ENCODE measurements around the gene CCIN. TPM values are rescaled to one million over a fixed set of nuclear protein-coding genes. Genes with fewer than 3 reads are reported as not detected.

CCIN gene
- total and polyA plus RNA-seq, 3 donors from 2014 or later: 48.7 to 171 (median 84.8) TPM

- Histone ChIP-seq H3K4me1 (peaks cover 17% of the 10 kb centered on the region), H3K4me3 (no peak overlapping the region), H3K27me3 (no peaks in the 10 kb centered on the region), H3K9me3 (no peaks in the 10 kb centered on the region), H3K36me3 (ENCODE audit: low read depth, missing control alignments) (no peaks in the 10 kb centered on the region), H3K27ac (peak overlapping the region in 1 of 2 donors; percentile 44)
- TF ChIP-seq CTCF (IDR thresholded peaks at IDR 0.05): no peak
- TF ChIP-seq POLR2A (IDR thresholded peaks at IDR 0.05): no peak
- WGBS, 2 donors: 38 to 54% methylated on average over 1 of the region's 1 CpG
- intact Hi-C loops (cut with DNase I; ENCODE audit: low total_unique reads): no loop called here
- DNase-seq: no peak
Measured at GRCh38 chr9:36207546-36208012, 38.4 kb downstream of the CCIN start.

- 79 to 83% methylated on average over 9 to 10 of the region's 10 CpGs for WGBS, 2 donors
- no peak overlapping the region for H3K4me3 ChIP-seq
- peaks cover 17% of the 10 kb centered on the region for H3K4me1 ChIP-seq
- H3K36me3 ChIP-seq (ENCODE audit: low read depth, missing control alignments): no peaks in the 10 kb centered on the region
- intact Hi-C loops (cut with DNase I; ENCODE audit: low total_unique reads): no loop called here
- no peak for DNase-seq
- H3K27ac ChIP-seq: no peak overlapping the region
- H3K27me3 ChIP-seq: no peaks in the 10 kb centered on the region
- TF ChIP-seq POLR2A (IDR thresholded peaks at IDR 0.05) (no peak), CTCF (IDR thresholded peaks at IDR 0.05) (no peak)
- H3K9me3 ChIP-seq: no peaks in the 10 kb centered on the region
Measured at GRCh38 chr9:36208521-36209253, 39.5 kb downstream of the CCIN start.

- Histone ChIP-seq H3K27ac (no peak overlapping the region), H3K27me3 (no peaks in the 10 kb centered on the region), H3K9me3 (no peaks in the 10 kb centered on the region), H3K36me3 (ENCODE audit: low read depth, missing control alignments) (no peaks in the 10 kb centered on the region), H3K4me1 (peaks cover 17% of the 10 kb centered on the region), H3K4me3 (no peak overlapping the region)
- WGBS, 2 donors: 38 to 82% methylated on average over 5 to 8 of the region's 8 CpGs
- DNase-seq: no peak
- intact Hi-C loops (cut with DNase I; ENCODE audit: low total_unique reads): no loop called here
- no peak for TF ChIP-seq POLR2A (IDR thresholded peaks at IDR 0.05)
- TF ChIP-seq CTCF (IDR thresholded peaks at IDR 0.05): no peak
Measured at GRCh38 chr9:36210722-36211121, 41.5 kb downstream of the CCIN start.

- WGBS, 2 donors: 81 to 88% methylated on average over 7 of the region's 7 CpGs
- no peaks in the 10 kb centered on the region for H3K27me3 ChIP-seq
- no peak for DNase-seq
- intact Hi-C loops (cut with DNase I; ENCODE audit: low total_unique reads): no loop called here
- H3K9me3 ChIP-seq: no peaks in the 10 kb centered on the region
- H3K27ac ChIP-seq: no peak overlapping the region
- H3K36me3 ChIP-seq (ENCODE audit: low read depth, missing control alignments): no peaks in the 10 kb centered on the region
- H3K4me3 ChIP-seq: no peak overlapping the region
- peaks cover 17% of the 10 kb centered on the region for H3K4me1 ChIP-seq
- TF ChIP-seq CTCF (IDR thresholded peaks at IDR 0.05) (no peak), POLR2A (IDR thresholded peaks at IDR 0.05) (no peak)
Measured at GRCh38 chr9:36211510-36211909, 42.3 kb downstream of the CCIN start.

- TF ChIP-seq CTCF (IDR thresholded peaks at IDR 0.05) (no peak), POLR2A (IDR thresholded peaks at IDR 0.05) (no peak)
- H3K27ac ChIP-seq: no peak overlapping the region
- H3K4me1 ChIP-seq: peaks cover 11% of the 10 kb centered on the region
- no peaks in the 10 kb centered on the region for H3K36me3 ChIP-seq (ENCODE audit: low read depth, missing control alignments)
- H3K27me3 ChIP-seq: no peaks in the 10 kb centered on the region
- H3K9me3 ChIP-seq: no peaks in the 10 kb centered on the region
- intact Hi-C loops (cut with DNase I; ENCODE audit: low total_unique reads): no loop called here
- H3K4me3 ChIP-seq: no peak overlapping the region
- DNase-seq: no peak
- WGBS, 2 donors: 86 to 97% methylated on average over 4 of the region's 4 CpGs
Measured at GRCh38 chr9:36213387-36213786, 44.2 kb downstream of the CCIN start.
